LNCaP clone FGC (cell line): Measurements from ENCODE around the gene KBTBD6.
A peak's percentile ranks its signal among the peaks of the same experiment; 100 is the strongest.
"Not testable (repeated sequence)": the region's sequence is repeated elsewhere in the genome, so short reads cannot be mapped to it uniquely, and the experiment has no call there.

ENCODE experiments used
- DNase-seq: peaks from one replicate; pipeline ENCODE4 v3.0.0-alpha.2; 2011; ENCODE audit warnings: low read depth
- H3K4me3 ChIP-seq: 2 replicates; pipeline ENCODE4 v1.5.1; 2011; ENCODE audit warnings: mild to moderate bottlenecking, low read depth, low read length, control low read depth
- CTCF ChIP-seq: IDR thresholded peaks from 2 replicates; pipeline ENCODE4 v1.5.1; 2012; ENCODE audit warnings: mild to moderate bottlenecking; ENCODE audit not compliant: control insufficient read depth, insufficient read depth; ENCODE audit errors: extremely low read depth

The KBTBD6 gene

GRCh38 chr13:41133951-41134350, 1.3 kb upstream of the KBTBD6 start:
- no peak for DNase-seq
- H3K4me3 ChIP-seq, result no peak overlapping the region; the same call in 1 of the 2 replicates
- no peak for TF ChIP-seq CTCF

GRCh38 chr13:41131660-41132511, 716 bp downstream of the KBTBD6 start:
- H3K4me3 ChIP-seq, result peak overlapping the region; percentile 80
- DNase-seq, result not testable (repeated sequence)

- DNase-seq, H3K4me3 ChIP-seq: not testable (repeated sequence)
Observed at GRCh38 chr13:41131189-41131588, 1.4 kb downstream of the KBTBD6 start.

GRCh38 chr13:41130356-41130755, 2.2 kb downstream of the KBTBD6 start:
- no peak for DNase-seq

GRCh38 chr13:41127701-41128100, 4.9 kb downstream of the KBTBD6 start:
- TF ChIP-seq CTCF, result no peak
- no peak overlapping the region for H3K4me3 ChIP-seq
- no peak for DNase-seq

More at GRCh38 chr13:41130356-41130755, 2.2 kb downstream of the KBTBD6 start:
- TF ChIP-seq CTCF, result no peak
- H3K4me3 ChIP-seq, result no peak overlapping the region

GRCh38 chr13:41122838-41123237, 9.8 kb downstream of the KBTBD6 start:
- H3K4me3 ChIP-seq, result no peak overlapping the region
- DNase-seq, result peak; percentile 56
- no peak for TF ChIP-seq CTCF

- TF ChIP-seq CTCF, result no peak
- no peak for DNase-seq
- H3K4me3 ChIP-seq, result no peak overlapping the region
Observed at GRCh38 chr13:41117869-41118268, 14.7 kb downstream of the KBTBD6 start.

GRCh38 chr13:41111454-41111853, 21.1 kb downstream of the KBTBD6 start:
- no peak for DNase-seq
- no peak overlapping the region for H3K4me3 ChIP-seq
- TF ChIP-seq CTCF, result no peak
